ENCODE data around the gene FAM131B. TPM values are rescaled to one million over a fixed set of nuclear protein-coding genes. Genes with fewer than 3 reads are reported as not detected.

The FAM131B gene
- total RNA-seq, 1 donor from 2014 or later = 17.0 TPM

DNA sequence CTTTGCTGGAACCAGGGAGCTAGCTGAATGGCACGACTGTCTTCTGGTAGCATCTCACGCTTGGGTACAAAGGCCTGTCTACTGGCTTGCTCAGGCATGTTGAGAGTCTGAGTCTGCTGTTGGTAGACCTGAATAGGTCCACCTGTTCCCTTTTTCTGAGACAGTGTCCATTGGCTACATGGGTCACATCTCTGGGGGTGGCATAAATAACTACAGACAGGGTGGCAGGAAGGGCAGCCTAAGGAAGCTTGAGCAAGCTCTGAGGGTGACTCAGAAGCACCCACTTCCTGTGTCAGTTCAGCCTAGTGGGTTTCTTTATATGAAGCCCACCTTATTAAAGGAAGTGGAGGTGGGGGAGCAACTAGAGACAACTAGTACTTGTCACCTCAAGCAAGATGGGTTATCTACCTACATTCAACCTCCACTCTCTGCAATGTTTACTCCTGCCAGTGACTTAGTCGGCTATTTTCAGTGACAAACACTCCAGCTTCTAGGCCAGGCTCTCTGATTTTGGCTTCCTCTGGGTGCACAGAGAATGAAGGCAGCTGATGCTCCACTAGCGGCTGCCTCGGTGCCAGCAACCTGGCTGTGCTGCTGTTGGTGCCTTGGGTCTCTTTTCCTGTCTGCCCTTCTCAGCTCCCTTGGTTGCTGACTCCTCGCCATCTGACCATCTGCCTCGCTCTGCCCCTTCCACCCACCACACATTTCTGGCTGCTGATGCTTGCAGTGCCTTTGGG, 13.0 kb upstream of the FAM131B start:
- Mint-ChIP-seq H3K36me3 (ENCODE audit: unreplicated experiment) (no peaks in the 10 kb centered on the region), H3K4me1 (ENCODE audit: unreplicated experiment) (peaks cover 33% of the 10 kb centered on the region), H3K9me3 (ENCODE audit: unreplicated experiment) (no peaks in the 10 kb centered on the region), H3K27ac (ENCODE audit: unreplicated experiment) (no peak overlapping the region), H3K27me3 (ENCODE audit: unreplicated experiment) (no peaks in the 10 kb centered on the region), H3K4me3 (ENCODE audit: unreplicated experiment) (no peak overlapping the region)
- TF ChIP-seq, protein P1, sequence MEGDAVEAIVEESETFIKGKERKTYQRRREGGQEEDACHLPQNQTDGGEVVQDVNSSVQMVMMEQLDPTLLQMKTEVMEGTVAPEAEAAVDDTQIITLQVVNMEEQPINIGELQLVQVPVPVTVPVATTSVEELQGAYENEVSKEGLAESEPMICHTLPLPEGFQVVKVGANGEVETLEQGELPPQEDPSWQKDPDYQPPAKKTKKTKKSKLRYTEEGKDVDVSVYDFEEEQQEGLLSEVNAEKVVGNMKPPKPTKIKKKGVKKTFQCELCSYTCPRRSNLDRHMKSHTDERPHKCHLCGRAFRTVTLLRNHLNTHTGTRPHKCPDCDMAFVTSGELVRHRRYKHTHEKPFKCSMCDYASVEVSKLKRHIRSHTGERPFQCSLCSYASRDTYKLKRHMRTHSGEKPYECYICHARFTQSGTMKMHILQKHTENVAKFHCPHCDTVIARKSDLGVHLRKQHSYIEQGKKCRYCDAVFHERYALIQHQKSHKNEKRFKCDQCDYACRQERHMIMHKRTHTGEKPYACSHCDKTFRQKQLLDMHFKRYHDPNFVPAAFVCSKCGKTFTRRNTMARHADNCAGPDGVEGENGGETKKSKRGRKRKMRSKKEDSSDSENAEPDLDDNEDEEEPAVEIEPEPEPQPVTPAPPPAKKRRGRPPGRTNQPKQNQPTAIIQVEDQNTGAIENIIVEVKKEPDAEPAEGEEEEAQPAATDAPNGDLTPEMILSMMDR (IDR thresholded peaks at IDR 0.05) = no peak
- DNase-seq (ENCODE audit: extremely low spot score, unreplicated experiment) = no peak

DNA sequence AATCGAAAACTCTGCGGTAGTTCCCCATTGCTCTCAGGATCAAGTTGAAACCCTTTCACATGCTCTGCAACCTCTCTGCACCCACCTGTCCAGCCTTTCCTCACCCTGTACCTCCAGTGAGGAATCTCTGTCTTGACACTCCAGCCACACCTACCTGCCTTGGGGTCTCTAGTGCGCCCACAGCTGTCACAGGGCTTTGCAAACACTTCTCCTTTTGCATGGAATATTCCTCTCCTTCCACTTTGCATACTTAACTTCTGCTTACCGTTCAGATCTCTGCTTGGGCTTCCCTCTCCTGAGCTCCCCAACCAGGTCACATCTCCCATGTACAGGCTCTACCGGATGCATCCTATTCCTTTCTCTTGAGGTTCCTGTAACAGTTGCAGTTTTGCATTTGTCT, 12.0 kb upstream of the FAM131B start:
- TF ChIP-seq, protein P1 (IDR thresholded peaks at IDR 0.05) = no peak
- Mint-ChIP-seq H3K27me3 (ENCODE audit: unreplicated experiment) (no peaks in the 10 kb centered on the region), H3K27ac (ENCODE audit: unreplicated experiment) (no peak overlapping the region), H3K9me3 (ENCODE audit: unreplicated experiment) (no peaks in the 10 kb centered on the region), H3K4me3 (ENCODE audit: unreplicated experiment) (no peak overlapping the region), H3K36me3 (ENCODE audit: unreplicated experiment) (no peaks in the 10 kb centered on the region), H3K4me1 (ENCODE audit: unreplicated experiment) (peaks cover 31% of the 10 kb centered on the region)
- DNase-seq (ENCODE audit: extremely low spot score, unreplicated experiment) = no peak

DNA sequence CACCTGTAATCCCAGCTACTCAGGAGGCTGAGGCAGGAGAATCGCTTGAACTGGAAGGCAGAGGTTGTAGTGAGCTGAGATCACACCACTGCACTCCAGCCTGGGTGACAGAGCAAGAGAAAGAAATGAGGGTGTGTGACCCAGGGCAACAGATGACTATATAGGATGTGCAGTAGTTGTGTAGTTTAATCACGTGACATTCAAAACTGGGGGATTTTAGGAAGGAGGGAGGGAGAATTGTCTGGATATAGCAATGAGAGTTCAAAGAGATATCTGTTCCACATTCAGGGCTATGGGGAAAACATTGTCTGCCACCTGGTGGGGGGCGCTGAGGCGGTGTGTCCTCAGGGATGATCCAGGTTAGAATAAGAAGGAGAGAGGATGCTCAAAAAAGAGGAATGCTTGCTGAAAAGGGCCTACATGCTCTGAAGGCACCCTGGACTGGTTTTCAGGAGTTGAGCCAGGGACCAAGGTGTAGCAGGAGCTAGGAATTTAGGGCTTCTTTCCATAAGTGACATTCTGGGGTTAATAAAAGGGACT, 10.8 kb upstream of the FAM131B start:
- DNase-seq (ENCODE audit: extremely low spot score, unreplicated experiment) = no peak
- no peak overlapping the region for H3K27ac Mint-ChIP-seq (ENCODE audit: unreplicated experiment)
- peaks cover 19% of the 10 kb centered on the region for H3K4me1 Mint-ChIP-seq (ENCODE audit: unreplicated experiment)
- no peak overlapping the region for H3K4me3 Mint-ChIP-seq (ENCODE audit: unreplicated experiment)
- TF ChIP-seq, protein P1 (IDR thresholded peaks at IDR 0.05) = no peak
- H3K36me3 Mint-ChIP-seq (ENCODE audit: unreplicated experiment) = no peaks in the 10 kb centered on the region
- H3K27me3 Mint-ChIP-seq (ENCODE audit: unreplicated experiment) = no peaks in the 10 kb centered on the region
- no peaks in the 10 kb centered on the region for H3K9me3 Mint-ChIP-seq (ENCODE audit: unreplicated experiment)

DNA sequence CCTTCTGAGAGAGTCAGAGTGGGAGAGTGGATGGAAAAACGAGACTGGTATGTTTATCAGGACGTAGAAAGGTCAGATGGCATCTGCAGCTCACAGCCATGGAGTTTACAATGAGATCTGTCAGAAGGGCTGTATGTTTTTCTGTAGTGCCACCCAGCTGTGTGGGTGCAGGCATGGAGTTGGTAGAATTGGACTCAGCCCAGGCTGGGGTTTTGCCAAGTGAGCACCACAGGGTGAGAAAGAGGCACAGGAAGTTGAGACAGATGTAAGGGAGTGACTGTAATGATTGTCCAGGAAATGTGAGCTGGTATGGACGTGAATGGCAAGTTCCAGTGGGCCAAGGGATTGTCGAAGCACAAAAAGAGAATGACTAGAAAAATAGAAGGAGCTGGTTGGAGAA, 9.6 kb upstream of the FAM131B start:
- no peaks in the 10 kb centered on the region for H3K36me3 Mint-ChIP-seq (ENCODE audit: unreplicated experiment)
- no peaks in the 10 kb centered on the region for H3K27me3 Mint-ChIP-seq (ENCODE audit: unreplicated experiment)
- peaks cover 18% of the 10 kb centered on the region for H3K4me1 Mint-ChIP-seq (ENCODE audit: unreplicated experiment)
- no peak overlapping the region for H3K4me3 Mint-ChIP-seq (ENCODE audit: unreplicated experiment)
- H3K27ac Mint-ChIP-seq (ENCODE audit: unreplicated experiment) = peak overlapping the region; percentile 15
- H3K9me3 Mint-ChIP-seq (ENCODE audit: unreplicated experiment) = no peaks in the 10 kb centered on the region
- no peak for DNase-seq (ENCODE audit: extremely low spot score, unreplicated experiment)
- TF ChIP-seq, protein P1 (IDR thresholded peaks at IDR 0.05) = no peak

All from osteocyte (in vitro differentiated cells).